ENCODE data around the gene ZNF337.
A peak's percentile ranks its signal among the peaks of the same experiment; 100 is the strongest.
"Not testable (repeated sequence)": the region's sequence is repeated elsewhere in the genome, so short reads cannot be mapped to it uniquely, and the experiment has no call there.

The ZNF337 gene

GRCh38 chr20:25696371-25697131, at the start of gene ZNF337:
Gene ZNF337 (minus strand): TSS chr20:25696853. CDS start chr20:25686417, 10,436 bp downstream.
- peak; percentile 94 for DNase-seq
- in situ Hi-C loops (cut with HindIII; ENCODE audit: low pct_ligation_motif_present, low pct_unique_long_range_greater_than_20kb, low sequenced_read_pairs): no loop called here

- no peak for DNase-seq
- in situ Hi-C loops (cut with HindIII; ENCODE audit: low pct_ligation_motif_present, low pct_unique_long_range_greater_than_20kb, low sequenced_read_pairs): no loop called here
Measured at GRCh38 chr20:25745738-25746137, 49.1 kb upstream of the ZNF337 start.

DNA sequence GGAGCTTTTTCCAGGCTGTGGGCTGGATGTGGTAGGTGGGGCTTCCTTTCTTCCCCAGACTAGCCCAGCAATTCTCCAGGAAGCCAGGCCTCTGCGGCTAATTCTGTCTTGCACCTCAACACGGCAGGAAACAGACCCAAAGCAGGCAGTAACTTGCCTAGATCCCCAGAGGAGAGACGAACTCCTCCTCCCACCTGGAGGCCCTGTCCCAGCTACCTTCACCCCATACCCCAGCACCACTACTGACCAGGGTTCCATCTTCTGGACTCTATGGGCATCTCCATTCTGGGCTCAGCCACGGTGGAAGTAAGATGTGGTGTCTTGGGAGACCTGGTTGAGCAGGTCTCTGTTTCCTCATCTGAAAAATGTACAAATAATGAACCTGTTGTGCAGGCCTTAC, 48.4 kb upstream of the ZNF337 start:
- in situ Hi-C loops (cut with HindIII; ENCODE audit: low pct_ligation_motif_present, low pct_unique_long_range_greater_than_20kb, low sequenced_read_pairs): no loop called here
- DNase-seq: no peak

DNA sequence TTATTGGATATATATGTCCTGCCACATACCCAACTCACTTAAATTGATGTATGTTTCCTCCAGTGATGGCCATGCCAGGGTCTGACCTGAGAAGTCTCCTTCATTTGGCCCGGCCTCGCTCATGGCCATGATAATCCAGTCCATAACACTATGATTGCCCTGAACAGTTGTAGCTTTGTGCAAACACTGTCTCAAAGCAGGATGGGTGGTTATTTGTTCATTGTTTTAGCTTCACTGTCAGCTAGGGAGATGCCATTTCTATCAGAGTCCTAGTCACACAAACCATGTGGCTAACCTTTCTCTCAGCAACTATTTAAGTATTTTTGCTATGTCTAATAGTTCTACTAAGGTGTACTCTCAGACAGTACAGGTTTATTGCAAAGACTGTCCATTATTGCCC, 47.6 kb upstream of the ZNF337 start:
- in situ Hi-C loops (cut with HindIII; ENCODE audit: low pct_ligation_motif_present, low pct_unique_long_range_greater_than_20kb, low sequenced_read_pairs): no loop called here
- DNase-seq: no peak

- DNase-seq: no peak
- in situ Hi-C loops (cut with HindIII; ENCODE audit: low pct_ligation_motif_present, low pct_unique_long_range_greater_than_20kb, low sequenced_read_pairs): no loop called here
Measured at GRCh38 chr20:25741088-25741487, 44.4 kb upstream of the ZNF337 start.

- DNase-seq: no peak
- in situ Hi-C loops (cut with HindIII; ENCODE audit: low pct_ligation_motif_present, low pct_unique_long_range_greater_than_20kb, low sequenced_read_pairs): no loop called here
Measured at GRCh38 chr20:25739615-25740320, 43.1 kb upstream of the ZNF337 start.

DNA sequence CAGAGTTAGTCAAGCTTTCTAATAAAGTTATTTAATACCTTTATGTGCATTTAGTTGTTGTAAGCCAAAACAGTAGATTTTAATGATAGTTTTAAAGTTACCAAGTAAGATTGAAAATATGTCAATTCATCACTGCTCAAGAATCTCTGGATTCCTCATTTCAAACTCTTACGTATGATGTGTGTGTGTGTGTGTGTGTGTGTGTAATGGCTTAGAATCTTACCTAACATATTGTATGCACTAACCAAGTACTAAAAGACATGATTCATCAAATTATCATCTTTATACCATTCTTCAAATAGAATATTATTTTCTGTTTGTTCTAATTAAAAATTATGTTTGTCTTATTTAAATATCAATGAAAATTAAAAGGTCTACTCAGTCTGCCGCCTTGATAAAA, 41.5 kb upstream of the ZNF337 start:
- in situ Hi-C loops (cut with HindIII; ENCODE audit: low pct_ligation_motif_present, low pct_unique_long_range_greater_than_20kb, low sequenced_read_pairs): no loop called here
- no peak for DNase-seq

- no peak for DNase-seq
Measured at GRCh38 chr20:25733903-25734302, 37.2 kb upstream of the ZNF337 start.

GRCh38 chr20:25730862-25731261, 34.2 kb upstream of the ZNF337 start:
- in situ Hi-C loops (cut with HindIII; ENCODE audit: low pct_ligation_motif_present, low pct_unique_long_range_greater_than_20kb, low sequenced_read_pairs): no loop called here
- DNase-seq: no peak

More at GRCh38 chr20:25733903-25734302, 37.2 kb upstream of the ZNF337 start:
- in situ Hi-C loops (cut with HindIII; ENCODE audit: low pct_ligation_motif_present, low pct_unique_long_range_greater_than_20kb, low sequenced_read_pairs): no loop called here

DNA sequence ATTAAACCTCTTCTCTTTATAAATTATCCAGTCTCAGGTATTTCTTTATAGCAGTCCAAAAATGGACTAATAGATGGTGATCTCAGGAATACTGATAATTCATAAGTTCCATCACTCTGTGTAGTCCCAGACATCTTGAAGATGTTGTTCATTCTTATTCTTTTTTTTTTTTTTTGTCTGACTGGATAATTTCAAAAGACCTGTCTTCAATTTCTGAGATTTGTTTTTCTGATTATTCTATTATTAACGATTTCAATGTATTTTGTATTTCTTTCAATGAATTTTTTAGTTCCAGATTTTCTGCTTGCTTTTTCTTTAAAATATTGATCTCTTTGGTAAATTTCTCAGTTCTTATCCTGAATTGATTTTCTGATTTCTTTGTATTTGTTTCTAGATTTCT, 29.7 kb upstream of the ZNF337 start:
- no peak for DNase-seq
- in situ Hi-C loops (cut with HindIII; ENCODE audit: low pct_ligation_motif_present, low pct_unique_long_range_greater_than_20kb, low sequenced_read_pairs): no loop called here

DNA sequence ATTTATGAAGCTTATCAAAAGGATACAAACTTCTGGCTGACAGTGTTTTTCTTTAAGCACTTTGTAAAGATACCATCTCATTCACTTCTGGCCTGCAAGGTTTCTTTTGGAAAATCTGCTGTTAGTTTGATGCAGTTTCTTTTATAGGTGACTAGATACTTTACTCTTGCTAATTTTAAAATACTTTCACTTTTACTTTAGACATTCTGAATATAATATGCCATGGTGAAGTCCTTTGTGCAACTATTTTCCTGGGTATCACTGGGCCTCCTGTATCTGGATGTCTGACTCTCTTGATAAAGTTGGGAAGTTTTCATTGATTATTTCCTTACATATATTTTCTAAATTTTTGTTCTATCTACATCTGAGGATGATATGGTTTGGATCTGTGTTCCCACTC, 29.0 kb upstream of the ZNF337 start:
- in situ Hi-C loops (cut with HindIII; ENCODE audit: low pct_ligation_motif_present, low pct_unique_long_range_greater_than_20kb, low sequenced_read_pairs): no loop called here
- no peak for DNase-seq

GRCh38 chr20:25723975-25724374, 27.3 kb upstream of the ZNF337 start:
- in situ Hi-C loops (cut with HindIII; ENCODE audit: low pct_ligation_motif_present, low pct_unique_long_range_greater_than_20kb, low sequenced_read_pairs): no loop called here
- DNase-seq: no peak

DNA sequence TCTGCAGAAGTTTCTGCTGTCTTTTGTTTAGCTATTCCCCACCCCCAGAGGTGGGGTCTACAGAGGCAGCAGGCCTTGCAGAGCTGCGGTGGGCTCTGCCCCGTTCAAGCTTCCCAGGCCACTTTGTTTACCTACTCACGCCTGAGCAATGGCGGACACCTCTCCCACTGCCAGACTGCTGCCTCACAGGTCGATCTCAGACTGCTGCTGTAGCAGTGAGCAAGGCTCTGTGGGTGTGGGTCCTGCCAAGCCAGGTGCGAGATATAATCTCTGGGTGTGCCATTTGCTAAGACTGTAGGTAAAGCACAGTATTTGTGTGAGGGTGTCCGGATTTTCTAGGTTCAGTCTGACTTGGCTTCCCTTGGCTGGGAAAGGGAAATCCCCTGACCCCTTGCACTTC, 23.6 kb upstream of the ZNF337 start:
- no peak for DNase-seq
- in situ Hi-C loops (cut with HindIII; ENCODE audit: low pct_ligation_motif_present, low pct_unique_long_range_greater_than_20kb, low sequenced_read_pairs): no loop called here

DNA sequence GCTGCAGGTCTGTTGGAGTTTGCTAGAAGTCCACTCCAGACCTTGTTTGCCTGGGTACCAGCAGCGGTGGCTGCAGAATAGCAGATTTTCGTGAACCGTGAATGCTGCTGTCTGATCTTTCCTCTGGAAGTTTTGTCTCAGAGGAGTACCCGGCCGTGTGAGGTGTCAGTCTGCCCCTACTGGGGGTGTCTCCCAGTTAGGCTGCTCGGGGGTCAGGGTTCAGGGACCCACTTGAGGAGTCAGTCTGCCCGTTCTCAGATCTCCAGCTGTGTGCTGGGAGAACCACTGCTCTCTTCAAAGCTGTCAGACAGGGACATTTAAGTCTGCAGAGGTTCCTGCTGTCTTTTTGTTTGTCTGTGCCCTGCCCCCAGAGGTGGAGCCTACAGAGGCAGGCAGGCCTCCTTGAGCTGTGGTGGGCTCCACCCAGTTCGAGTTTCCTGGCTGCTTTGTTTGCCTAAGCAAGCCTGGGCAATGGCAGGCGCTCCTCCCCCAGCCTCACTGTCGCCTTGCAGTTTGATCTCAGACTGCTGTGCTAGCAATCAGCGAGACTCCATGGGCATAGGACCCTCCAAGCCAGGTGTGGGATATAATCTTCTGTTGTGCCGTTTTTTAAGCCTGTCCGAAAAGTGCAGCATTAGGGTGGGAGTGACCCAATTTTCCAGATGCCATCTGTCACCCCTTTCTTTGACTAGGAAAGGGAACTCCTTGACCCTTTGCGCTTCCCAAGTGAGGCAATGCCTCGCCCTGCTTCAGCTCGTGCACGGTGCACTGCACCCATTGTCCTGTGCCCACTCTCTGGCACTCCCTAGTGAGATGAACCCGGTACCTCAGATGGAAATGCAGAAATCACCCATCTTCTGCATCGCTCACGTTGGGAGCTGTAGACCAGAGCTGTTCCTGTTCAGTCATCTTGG, 22.5 kb upstream of the ZNF337 start:
- in situ Hi-C loops (cut with HindIII; ENCODE audit: low pct_ligation_motif_present, low pct_unique_long_range_greater_than_20kb, low sequenced_read_pairs); DNase-seq: not testable (repeated sequence)

DNA sequence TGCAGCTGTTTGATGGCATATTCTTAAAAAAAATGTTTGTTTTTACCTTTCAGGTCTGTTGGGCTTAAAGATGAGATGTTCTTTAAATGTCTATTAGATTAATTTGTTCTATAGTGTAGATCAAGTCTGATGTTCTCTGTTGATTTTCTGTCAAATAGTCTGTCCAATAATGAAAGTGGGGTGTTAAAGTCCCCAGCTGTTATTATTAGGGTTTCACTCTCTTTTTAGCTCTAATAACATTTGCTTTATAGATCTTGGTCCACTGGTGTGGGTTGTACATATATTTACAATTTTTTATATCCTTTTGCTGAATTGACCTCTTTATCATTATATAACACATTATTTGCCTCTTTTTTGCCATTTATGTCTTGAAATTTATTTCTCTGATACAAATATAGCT, 11.0 kb upstream of the ZNF337 start:
- no peak for DNase-seq
- in situ Hi-C loops (cut with HindIII; ENCODE audit: low pct_ligation_motif_present, low pct_unique_long_range_greater_than_20kb, low sequenced_read_pairs): no loop called here

DNA sequence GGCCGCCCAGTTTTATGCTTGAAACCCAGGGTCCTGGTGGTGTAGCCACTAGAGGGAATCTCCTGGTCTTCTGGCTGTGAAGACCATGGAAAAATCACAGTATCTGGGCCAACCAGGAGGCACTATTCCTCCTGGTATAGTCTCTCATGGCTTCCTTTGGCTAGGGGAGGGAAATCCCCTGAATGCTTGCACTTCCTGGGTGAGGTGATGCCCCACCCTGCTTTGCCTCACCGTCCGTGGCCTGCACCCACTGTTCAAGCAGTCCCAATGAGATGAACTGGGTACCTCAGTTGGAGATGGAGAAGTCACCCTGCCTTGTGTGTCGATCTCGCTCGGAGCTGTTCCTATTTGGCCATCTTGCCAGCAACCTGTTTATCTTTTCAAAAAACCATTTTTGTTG, 10.1 kb upstream of the ZNF337 start:
- in situ Hi-C loops (cut with HindIII; ENCODE audit: low pct_ligation_motif_present, low pct_unique_long_range_greater_than_20kb, low sequenced_read_pairs): no loop called here
- DNase-seq: no peak

DNA sequence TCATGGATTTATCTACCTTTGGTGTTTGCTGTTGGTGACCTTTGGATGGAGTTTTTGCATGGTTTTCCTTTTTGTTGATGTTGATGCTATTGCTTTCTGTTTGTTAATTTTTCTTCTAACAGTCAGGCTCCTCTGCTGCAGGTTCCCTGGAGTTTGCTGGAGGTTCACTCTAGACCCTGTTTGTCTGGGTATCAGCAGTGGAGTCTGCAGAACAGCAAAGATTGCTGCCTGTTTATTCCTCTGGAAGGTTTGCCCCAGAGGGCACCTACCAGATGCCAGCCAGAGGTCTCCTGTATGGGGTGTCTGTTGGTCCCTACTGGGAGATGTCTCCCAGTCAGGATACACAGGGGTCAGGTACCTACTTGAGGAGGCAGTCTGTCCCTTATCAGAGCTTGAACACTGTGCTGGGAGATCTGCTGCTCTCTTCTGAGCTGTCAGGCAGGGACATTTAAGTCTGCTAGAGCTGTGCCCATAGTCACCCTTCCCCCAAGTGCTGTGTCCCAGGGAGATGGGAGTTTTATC, 9.2 kb upstream of the ZNF337 start:
- no peak for DNase-seq
- in situ Hi-C loops (cut with HindIII; ENCODE audit: low pct_ligation_motif_present, low pct_unique_long_range_greater_than_20kb, low sequenced_read_pairs): no loop called here

DNA sequence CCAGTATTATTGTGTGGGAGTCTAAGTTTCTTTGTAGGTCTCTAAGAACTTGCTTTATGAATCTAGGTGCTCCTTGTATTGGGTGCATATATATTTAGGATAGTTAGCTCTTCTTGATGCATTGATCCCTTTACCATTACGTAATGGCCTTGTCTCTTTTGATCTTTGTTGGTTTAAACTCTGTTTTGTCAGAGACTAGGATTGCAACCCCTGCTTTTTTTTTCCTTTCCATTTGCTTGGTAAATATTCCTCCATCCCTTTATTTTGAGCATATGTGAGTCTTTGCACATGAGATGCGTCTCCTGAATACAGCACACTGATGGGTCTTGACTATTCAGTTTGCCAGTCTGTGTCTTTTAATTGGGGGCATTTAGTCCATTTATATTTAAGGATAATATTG, 7.7 kb upstream of the ZNF337 start:
- DNase-seq; in situ Hi-C loops (cut with HindIII; ENCODE audit: low pct_ligation_motif_present, low pct_unique_long_range_greater_than_20kb, low sequenced_read_pairs): not testable (repeated sequence)

- in situ Hi-C loops (cut with HindIII; ENCODE audit: low pct_ligation_motif_present, low pct_unique_long_range_greater_than_20kb, low sequenced_read_pairs); DNase-seq: not testable (repeated sequence)
Measured at GRCh38 chr20:25700835-25701234, 4.2 kb upstream of the ZNF337 start.

Data from ACHN (cell line).